AG04449 (cell line): Measurements from ENCODE around the gene PCDHA10.
"Not testable (repeated sequence)": the region's sequence is repeated elsewhere in the genome, so short reads cannot be mapped to it uniquely, and the experiment has no call there.

Experiments used
- CTCF ChIA-PET: fragments of 350-600 bp; formaldehyde crosslinking; extraction: SDS; loops from one replicate; lab custom pipeline; 2021; ENCODE audit warnings: antibody characterized with exemption; lab: Yijun Ruan, JAX
- POLR2A ChIA-PET: fragments of 400-600, 350-600 bp; formaldehyde crosslinking; extraction: SDS; loops from one replicate; lab custom pipeline; 2020; ENCODE audit warnings: antibody characterized with exemption, inconsistent platforms; lab: Yijun Ruan, JAX
- DNase-seq: peaks from one replicate; pipeline ENCODE4 v3.0.0-alpha.2; 2010; ENCODE audit warnings: low read depth, low spot score
- H3K4me3 ChIP-seq: 2 replicates; pipeline ENCODE4 v1.5.1; 2011; ENCODE audit warnings: low read depth, mild to moderate bottlenecking, control low read depth, low read length
- CTCF ChIP-seq: IDR thresholded peaks from one replicate; pipeline ENCODE4 v1.5.1; 2011; ENCODE audit warnings: mild to moderate bottlenecking, moderate library complexity, low read length, control low read depth, inconsistent platforms; ENCODE audit not compliant: insufficient read depth; ENCODE audit errors: missing control alignments

PCDHA10 gene

GRCh38 chr5:140855772-140856674, at the start of gene PCDHA10:
Gene PCDHA10 (plus strand): TSS chr5:140855897. CDS start chr5:140856049, 152 bp downstream.
- no peak for DNase-seq
- no peak within 1 kb of the TSS for H3K4me3 ChIP-seq
- CTCF ChIA-PET: no interaction called here
- POLR2A ChIA-PET: no interaction called here
- TF ChIP-seq CTCF: no peak

GRCh38 chr5:140806834-140807775, 48.6 kb upstream of the PCDHA10 start, which contains the start of gene PCDHA4:
Gene PCDHA4 (plus strand): TSS chr5:140807068.
- DNase-seq: no peak
- POLR2A ChIA-PET: no interaction called here
- peak; percentile 11 for TF ChIP-seq CTCF
- CTCF ChIA-PET: interaction anchor here (0.8 to 1.9 kb wide), 2 partner anchors 12 to 756 kb away, joined by 5 to 7 read pairs; partner anchors contain the start of gene PCDHA2
- H3K4me3 ChIP-seq: peak within 1 kb of the TSS; percentile 33; the same call in 1 of the 2 replicates

GRCh38 chr5:140808241-140808888, 47.3 kb upstream of the PCDHA10 start:
- H3K4me3 ChIP-seq, DNase-seq, POLR2A ChIA-PET: not testable (repeated sequence)
- CTCF ChIA-PET: interaction anchor here (0.8 kb wide), 1 partner anchor 755 kb away, joined by 5 read pairs; no protein-coding TSS in a partner anchor

GRCh38 chr5:140808889-140809291, 46.8 kb upstream of the PCDHA10 start:
- ChIA-PET CTCF (no interaction called here), POLR2A (no interaction called here)
- no peak for TF ChIP-seq CTCF
- H3K4me3 ChIP-seq: no peak overlapping the region
- DNase-seq: no peak

GRCh38 chr5:140821375-140822280, 34.1 kb upstream of the PCDHA10 start, which contains the start of gene PCDHA5:
Gene PCDHA5 (plus strand): TSS chr5:140821613.
- TF ChIP-seq CTCF: peak; percentile 8

GRCh38 chr5:140822281-140822629, 33.4 kb upstream of the PCDHA10 start:
- no peak overlapping the region for H3K4me3 ChIP-seq
- ChIA-PET CTCF (no interaction called here), POLR2A (no interaction called here)
- DNase-seq: no peak
- no peak for TF ChIP-seq CTCF

More at GRCh38 chr5:140821375-140822280, 34.1 kb upstream of the PCDHA10 start, which contains the start of gene PCDHA5:
- ChIA-PET CTCF (no interaction called here), POLR2A (no interaction called here)
- H3K4me3 ChIP-seq: no peak within 1 kb of the TSS
- DNase-seq: no peak

GRCh38 chr5:140822969-140823368, 32.7 kb upstream of the PCDHA10 start:
- CTCF ChIA-PET, POLR2A ChIA-PET, DNase-seq, H3K4me3 ChIP-seq: not testable (repeated sequence)
